Activated CD8-positive, alpha-beta memory T cell treated with anti-CD3 and anti-CD28 coated beads, Interleukin-2, amount 50 U/mL, for 48 hours (primary cell): ENCODE measurements around the gene NOTCH3.

Experiments used
- DNase-seq: peaks from one replicate; pipeline ENCODE4 v3.0.0-alpha.2; 2020

The NOTCH3 gene

DNA sequence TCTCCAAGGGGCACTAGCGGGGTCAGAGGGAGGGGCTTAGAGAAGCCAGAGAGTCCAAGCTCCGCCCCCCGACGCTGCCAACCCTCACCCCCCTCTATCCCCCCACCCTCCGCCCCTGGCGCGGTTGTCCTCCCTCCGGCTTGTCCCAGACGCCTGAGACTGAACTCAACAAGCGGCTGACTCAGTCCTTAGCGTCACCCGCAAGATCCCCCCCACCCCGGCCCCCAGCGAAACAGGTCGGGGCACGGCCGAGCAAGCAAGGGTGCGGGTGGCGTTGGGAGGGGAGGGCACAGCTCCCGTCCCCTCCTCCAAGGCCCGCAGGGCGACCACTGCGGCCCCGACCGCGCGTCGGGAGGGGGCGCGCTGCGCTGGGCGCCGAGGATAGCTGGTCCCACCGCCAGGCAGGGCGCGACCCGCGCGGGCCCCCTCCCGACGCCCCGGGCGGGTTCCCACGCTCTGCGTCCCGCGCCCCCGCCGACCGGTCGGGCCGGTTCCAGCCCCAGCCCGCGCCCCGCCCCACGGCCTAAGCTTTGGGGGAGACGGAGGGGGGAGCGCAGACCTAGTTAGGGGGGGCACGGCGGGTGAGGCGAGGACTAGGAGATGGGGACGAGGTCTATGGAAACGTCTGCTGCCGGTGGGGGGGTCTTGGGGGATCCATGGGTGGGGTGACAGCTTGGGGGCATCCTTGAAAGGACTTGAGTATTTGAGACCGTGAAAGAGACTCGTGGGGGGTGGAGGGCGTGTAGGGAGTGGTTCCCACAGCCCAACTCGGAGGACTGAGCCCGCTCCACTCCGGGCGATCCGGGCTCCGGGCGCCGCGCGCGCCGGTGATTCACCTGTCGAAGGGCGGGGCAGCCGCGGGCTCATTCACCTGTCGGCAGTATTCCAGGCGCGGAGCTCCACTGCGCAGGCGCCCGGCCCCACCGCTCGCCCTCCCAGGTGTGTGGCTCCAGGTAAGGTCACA lies 5.1 kb downstream of the NOTCH3 start:
- DNase-seq, result no peak

DNA sequence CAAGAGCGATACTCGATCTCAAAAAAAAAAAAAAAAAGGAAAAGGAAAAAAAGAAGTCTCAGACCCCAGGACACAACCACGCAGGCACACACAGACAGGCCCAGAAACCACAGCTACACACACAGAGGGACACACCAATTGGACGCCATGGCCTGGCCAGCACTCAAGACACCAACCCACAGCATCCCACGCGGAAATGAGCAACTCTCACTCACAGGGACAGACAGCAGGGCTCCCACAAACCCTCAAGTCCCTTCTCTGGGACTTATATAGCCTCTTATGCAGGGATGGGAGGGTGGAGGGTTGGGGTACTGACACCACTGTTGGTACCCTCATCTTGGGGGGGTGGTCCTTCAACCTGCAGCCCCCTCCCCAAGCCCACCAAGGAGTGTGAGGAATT lies 5.9 kb downstream of the NOTCH3 start:
- no peak for DNase-seq

DNA sequence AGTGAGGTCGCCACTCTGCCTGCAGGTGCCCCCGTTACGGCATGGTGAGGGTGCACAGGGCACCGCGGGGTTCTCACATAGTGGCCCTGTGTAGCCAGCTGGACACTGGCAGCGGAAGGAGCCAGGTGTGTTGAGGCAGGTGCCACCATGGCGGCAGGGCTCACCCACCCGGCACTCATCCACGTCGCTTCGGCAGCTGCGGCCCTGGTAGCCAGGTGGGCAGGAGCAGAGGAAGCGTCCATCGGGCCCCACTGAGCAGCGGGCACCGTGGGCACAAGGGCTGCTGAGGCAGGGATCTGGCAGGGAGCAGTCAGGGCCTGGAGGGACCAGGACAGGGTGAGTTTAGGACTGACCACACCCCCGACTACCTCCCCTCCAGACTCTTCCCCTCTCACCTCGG lies 8.8 kb downstream of the NOTCH3 start:
- DNase-seq, result no peak

DNA sequence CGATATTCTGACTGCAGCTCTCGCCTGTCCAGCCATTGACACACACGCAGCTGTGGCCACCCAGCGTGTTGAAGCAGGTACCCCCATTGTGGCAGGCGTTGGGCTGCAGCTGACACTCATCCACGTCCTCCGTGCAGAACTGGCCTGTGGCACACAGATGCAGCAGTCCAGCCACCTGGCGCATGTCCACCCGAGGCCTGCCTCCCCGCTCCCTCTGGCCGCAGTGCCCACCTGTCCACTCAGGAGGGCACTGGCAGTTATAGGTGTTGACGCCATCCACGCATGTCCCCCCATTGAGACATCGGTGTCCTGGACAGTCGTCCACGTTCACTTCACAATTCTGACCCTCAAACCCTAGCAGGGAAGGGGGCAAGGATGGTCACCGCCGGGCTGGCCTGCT lies 9.3 kb downstream of the NOTCH3 start:
- no peak for DNase-seq

DNA sequence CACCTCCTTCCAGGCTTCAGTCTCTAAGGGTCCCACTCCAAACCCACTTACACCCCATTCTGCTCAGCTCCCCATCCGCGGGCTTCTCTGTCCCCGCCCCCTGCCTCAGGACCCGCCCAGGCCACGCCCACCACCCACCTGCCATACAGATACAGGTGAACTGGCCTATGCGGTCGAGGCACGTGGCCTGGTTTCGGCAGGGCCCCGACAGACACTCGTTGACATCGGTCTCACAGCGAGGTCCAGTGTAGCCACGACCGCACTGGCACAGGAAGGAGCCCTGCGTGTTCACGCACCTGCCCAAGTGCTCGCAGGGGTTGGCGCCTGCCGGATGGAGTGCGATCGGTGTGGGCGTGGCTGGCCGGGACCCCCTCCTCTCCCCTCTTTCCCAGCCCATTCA lies 11.9 kb downstream of the NOTCH3 start:
- no peak for DNase-seq

DNA sequence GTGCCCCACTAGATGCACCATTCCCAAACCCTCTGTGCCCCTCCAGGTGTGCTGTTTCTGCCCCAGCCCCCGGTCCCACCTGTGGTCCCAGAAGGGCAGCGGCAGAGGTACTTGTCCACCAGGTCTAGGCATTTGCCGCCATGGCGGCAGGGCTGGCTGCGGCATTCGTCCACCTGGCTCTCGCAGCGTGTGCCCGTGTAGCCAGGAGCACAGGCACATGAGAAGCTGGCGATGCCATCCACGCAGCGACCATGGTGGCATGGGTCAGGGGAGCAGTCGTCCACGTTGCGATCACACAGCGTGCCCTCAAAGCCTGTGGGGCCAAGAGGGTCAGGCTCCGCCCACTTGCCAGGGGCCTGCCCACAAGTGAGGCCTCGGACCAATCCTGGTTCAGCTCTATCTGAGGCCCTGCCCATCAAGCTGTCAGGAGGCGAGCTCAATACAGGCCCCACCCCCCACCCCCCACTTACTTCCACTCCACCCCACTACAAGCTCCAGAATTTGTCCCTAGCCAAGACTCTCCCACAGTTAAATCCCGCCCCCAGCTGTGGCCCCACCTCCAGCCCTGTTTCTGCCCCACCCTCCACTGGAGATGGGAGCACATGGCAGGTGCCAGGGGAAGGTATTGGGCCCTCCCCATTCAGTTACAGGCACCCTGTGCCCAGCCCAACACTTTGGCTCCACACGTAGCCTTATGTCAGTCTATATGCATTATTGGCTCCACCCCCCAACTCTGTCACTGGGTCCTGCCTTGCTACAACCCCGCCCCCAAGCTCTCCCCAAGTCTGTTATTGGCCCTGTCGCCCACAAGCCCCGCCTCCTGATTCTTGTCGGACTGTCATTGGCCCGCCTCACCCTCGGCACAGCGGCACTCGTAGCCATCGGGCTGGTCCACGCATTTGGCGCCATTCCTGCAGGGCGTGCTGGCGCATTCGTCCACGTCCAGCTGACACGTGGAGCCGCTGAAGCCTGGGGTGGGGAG lies 13.5 kb downstream of the NOTCH3 start:
- DNase-seq, result no peak

DNA sequence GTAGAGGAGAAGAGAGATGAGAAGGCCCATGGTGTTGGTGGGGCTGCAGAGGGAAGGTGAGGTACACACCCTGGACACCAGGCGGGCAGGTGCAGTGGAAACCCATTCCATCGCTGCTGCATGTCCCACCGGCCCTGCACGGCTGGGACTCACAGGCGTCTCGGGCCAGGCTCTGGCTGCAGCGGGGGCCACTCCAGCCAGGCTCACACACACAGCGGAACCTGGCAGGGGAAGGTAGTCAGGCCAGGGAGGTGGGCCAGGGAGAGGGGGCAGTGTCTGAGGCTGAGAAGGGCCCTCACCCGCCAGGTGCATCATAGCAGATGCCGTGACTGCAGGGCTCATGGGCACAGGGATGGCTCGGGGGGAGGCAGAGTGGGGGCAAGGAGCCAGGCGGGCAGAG lies 15.6 kb downstream of the NOTCH3 start:
- no peak for DNase-seq

DNA sequence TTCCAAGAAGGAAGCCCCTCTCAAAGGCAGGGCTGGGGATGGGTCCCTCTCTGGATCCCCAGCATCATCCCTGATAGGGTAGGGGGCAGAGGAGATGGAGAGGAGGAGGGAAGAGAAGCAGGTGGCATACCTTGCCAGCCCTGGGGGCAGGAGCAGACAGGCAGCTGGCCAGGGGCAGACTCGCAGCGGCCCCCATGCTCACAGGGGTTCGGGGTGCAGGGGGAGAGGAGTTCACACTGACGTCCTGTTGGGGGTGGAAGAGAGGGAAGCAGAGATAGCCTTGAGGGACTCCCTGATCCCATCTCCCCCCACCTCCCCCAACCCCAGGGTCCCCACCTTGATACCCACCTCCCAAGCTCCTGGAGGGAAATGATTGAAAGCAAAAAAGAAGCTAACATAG lies 16.0 kb downstream of the NOTCH3 start:
- no peak for DNase-seq

DNA sequence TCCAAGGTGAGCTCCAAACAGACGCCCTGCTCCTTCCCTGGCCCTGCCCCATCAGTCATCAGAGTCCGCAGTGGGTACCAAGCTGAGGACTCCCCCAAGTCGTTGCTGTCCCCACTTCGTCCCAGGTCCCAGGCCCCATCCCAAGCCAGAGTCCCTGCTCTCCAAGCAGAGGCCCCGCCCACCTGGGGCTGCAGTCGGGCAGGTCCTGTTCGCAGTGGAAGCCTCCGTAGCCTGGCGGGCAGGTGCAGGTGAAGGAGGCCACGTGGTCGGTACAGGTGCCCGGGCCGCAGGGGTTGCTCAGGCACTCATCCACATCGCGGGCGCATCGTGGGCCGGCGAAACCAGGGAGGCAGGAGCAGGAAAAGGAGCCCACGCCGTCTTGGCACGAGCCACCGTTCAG lies 19.4 kb downstream of the NOTCH3 start:
- DNase-seq, result no peak

DNA sequence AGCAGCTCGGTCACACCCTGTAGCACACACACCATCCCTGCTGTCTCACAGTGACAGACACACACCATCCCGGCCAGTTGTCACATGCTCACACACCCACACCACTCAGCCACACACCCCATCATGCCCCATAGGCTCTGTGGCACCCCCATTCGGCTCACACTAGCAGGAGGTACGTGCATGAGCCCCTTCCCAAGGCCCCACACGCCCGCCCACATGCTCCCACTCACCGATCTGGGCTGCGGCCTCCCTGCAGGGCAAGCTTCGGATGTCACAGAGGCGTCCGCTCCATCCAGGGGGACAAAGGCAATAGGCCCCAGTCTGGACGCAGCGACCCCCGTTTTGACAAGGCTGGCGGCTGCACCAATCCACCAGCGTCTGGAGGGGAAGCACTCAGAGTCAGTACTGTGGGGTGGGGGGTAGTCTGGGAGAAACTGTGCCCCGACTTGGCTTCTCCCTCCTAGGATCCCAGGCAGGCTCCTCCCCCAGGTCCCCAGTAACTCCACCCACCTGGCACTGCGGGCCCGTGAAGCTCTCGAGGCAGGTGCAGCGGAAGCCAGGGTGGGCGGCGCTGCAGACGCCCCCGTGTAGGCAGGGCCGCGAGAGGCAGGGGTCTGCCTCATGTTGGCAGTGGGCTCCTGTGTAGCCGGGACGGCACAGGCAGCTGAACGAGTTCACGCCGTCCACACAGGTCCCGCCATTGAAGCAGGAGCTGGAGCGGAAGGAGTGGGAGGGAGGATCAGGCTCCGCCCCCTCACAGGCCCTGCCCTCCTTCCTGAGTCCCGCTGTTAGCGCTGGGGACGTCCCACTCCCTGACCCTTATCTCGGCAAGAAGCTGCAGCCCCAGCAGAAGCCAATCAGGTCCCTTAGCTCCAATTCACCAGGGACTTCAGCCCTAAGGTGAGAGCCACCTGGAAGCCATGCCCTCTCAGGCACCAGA lies 20.1 kb downstream of the NOTCH3 start:
- no peak for DNase-seq

DNA sequence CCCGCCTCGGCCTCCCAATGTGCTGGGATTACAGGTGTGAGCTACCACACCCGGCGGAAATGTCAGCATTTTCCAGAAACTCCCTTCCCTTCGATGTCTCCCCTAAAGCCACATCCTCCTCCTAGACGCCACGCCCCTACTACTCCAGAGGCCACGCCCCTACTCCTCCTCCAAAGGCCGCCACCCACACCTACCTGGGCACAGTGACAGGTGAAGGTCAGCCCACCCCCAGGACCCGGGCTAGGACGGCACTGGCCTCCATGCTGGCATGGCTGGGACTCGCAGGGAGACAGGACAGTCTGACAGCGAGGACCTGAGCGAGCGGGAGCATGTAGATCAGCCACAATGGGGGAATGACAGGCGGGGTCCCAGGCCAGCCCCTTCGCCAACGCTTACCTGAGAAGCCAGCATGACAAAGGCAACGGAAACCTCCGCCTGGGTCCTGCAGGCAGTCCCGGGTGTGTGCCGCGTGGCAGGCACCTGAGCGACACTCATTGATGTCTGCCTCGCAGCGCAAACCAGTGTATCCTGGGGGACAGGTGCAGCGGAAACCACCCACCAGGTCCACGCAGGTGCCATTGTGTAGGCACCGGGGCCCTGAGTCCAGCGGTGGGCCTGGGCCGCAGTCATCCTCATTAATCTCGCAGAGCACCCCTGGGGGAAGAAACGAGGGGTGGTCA lies 22.0 kb downstream of the NOTCH3 start:
- DNase-seq, result no peak

DNA sequence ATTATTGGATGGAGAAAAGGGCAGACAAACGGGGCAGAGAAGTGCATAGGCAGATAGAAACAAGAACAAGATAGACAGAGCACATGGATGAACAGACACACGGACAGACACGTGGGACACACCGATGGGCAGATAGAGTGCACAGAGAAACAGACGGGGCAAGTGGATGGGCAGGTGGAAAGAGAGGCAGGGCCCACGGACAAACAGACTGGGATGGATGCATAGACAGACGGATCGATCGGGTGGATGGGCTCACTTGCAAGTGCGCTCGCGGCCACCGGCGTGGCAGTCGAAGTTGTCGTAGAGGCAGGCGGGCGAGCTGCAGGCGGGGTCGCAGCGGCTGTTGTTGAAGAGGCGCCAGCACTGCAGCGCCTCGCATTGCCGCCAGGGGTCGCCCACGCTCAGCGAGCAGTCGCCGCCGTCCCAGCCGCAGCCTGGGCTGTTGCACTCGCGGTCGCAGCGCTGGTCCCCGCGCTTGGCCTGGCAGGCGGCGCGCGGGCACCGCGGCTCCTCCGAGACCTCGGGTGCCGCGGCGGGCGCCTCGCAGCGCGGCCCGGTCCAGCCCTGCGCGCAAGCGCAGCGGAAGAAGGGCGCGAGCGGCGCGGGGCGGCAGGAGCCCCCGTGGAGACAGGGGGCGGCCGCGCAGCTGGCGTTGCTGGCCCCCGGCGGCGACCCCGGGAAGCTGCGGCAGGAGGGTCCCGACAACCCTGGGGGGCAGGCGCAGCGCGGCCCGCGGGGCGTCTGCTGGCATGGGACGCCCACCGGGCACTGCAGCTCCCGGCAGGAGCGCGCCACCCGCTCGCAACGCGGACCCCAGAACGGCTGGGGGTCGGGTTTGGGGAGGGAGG lies 23.3 kb downstream of the NOTCH3 start:
- DNase-seq, result peak; percentile 97

DNA sequence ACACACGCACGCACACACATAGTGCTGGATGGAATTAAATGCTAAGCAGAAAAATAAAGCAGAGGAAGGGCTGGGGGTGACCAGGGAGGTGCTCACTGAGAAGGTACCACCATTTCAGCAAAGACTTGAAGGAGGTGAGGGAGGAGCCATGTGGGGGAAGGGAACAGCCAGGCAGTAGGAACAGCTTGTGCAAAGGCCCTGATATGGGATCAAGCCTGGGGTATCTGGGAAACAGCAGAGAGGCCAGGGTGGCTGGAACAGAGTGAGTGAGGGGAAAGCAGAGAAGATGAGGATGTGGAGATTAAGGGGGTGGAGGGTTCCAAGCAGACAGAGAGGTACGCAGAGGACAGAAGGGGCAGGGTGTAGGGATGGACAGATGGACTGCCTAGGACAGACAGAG lies 25.2 kb downstream of the NOTCH3 start:
- no peak for DNase-seq

DNA sequence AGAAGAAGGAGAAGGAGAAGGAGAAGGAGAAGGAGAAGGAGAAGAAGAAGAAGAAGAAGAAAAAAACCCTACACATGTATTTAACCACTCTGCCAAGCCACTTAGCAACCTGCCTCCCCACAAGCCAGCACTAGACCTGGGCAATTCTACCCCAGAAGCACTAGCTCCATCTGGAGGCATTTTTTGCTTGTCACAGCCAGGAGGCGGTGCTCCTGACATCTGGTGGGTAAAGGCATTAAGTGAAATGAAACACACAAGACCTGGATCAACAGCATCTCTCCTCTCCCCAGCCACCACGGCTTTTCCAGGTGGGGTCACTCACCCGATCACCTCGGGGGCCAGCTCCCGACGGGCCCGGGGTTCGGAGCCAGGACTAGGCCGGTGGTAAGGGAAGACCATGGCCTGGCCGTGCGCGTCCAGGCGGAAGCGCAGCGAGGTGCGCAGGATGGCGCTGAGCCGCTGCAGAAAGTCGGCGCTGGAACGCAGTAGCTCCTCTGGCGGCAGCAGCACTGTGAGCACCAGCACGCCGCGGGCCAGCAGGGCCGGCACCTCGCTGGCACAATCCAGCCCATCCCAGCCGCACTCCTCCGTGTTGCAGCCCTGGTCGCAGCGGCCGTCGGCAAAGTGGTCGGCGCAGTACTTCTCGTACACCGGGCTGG lies 26.9 kb downstream of the NOTCH3 start:
- no peak for DNase-seq

DNA sequence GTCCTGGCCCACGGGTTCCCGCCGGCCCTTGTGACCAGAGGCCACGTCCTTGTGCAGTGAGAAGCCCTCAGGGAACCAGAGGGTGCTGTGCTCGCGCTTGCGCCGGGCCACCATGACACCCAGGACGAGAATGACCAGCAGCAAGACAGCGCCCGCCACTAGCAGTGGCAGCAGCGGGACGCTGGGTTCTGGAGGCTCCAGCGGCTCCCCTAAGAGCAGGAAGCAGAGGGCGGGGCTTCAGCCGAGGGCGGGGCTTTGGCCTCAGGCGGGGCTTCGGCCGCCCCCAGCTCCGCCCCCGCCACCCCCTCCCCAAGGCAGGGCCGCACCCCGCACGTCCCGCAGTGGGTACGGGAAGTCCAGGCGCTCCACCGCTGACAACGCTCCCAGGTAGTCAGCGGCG lies 30.4 kb downstream of the NOTCH3 start:
- DNase-seq, result no peak

DNA sequence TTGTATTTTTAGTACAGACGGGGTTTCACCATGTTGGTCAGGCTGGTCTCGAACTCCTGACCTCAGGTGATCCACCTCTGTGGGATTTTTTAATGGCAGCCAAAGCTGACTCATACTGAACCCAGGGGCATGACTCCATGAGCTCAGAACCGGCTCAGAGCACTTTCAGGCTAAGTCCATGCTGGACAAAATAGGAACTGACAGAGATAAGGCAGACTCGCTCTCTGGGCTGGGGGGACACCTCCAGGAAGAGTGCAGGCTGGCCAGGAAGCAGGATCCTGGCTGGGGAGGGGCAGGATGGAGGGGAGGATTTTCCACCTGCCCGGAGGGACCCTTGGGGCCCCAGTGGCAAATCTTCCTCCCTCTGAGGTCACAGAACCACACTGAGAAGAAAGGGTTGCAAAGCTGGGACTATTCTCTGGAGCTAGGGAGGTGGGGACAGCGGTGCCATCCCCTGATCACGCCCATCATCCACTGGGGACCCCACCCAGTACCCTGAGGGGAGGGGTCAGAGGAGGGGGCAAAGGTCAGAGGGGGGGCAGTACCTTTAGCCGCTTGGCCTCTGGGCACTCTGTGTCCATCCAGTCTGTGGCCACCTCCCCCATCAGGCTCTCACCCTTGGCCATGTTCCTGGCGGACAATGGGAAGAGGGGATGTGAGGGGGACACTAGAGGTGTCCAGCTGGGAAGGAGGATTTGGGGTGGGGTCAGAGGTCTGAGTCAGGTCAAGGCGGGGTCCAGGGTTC lies 31.1 kb downstream of the NOTCH3 start:
- no peak for DNase-seq

DNA sequence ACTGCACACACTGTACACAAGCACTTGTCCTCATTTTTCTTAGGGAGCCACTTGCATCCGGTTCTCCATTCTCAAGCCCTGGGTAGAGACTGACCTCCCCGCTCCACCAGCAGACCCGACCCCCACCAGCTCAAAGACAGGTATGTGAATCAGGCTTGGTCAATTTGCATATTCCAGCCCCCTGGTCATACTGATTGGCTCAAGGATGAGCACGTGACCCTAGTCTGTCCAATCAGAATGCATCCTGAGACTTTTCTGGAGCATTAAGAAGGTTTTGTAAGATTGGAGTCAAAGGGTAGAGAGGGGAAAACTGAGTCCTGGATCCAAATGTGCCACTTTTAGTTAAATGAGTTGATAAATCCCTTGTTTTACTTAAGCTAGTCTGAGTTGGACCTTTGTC lies 34.1 kb downstream of the NOTCH3 start:
- DNase-seq, result no peak

DNA sequence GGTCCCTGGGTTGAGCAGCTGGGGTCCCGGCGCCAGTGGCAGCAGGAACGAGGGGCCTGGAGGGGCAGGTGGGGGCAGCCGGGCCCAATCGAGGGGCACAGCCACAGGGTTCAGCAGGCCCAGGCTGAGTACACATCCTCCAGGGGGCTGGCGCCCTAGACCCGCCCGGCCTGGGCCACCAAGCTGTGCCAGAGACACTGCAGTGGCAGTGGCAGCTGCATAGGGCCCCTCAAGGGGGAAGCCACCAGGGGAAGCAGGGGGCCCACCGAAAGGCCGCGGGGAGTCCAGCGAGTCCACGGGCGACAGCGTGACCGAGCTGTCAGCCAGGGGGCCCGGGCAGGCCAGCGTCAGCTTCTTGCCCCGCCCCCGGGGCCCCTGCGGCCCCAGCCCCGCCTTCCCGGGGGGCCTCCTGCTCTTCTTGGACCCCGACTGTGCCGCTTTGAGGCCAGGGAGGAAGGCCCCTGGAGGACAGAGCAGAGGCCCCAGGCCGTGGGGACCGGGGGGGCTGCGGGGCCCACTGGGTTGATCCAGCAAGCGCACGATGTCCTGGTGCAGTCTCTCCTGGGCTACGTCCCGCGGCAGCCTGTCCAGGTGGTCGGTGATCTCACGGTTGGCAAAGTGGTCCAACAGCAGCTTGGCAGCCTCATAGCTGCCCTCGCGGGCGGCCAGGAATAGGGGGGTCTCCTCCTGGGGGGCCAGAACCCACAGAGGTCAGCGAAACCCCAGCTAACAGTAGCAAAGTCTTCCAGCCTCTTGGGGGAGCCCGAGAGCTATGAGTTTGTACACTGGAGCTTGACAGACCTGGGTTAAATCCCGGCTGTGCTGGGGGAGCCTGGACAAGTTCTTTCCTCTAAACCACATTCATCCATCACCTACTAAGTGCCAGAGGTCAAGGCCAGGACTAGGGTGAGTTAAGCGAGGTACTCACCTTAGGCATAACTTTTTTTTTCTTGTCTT lies 39.5 kb downstream of the NOTCH3 start:
- no peak for DNase-seq
